ACC112 (cell line): Measurements from ENCODE around the gene C11orf21.
"Not testable (repeated sequence)": the region's sequence is repeated elsewhere in the genome, so short reads cannot be mapped to it uniquely, and the experiment has no call there.

Experiments
- H2AFZ ChIP-seq: fragments of 200-600 bp; sonication (generic); one replicate; pipeline ENCODE4 v1.6.0; 2017; ENCODE audit warnings: antibody characterized with exemption, low read length; ENCODE audit not compliant: unreplicated experiment
- H3K27ac ChIP-seq: fragments of 200-600 bp; sonication (generic); 2 replicates; pipeline ENCODE4 v1.5.1; 2014; ENCODE audit warnings: low read depth, mild to moderate bottlenecking, antibody characterized with exemption, low read length, moderate library complexity
- H3K27me3 ChIP-seq: fragments of 200-600 bp; sonication (generic); 2 replicates; pipeline ENCODE4 v1.6.1; 2014; ENCODE audit warnings: mild to moderate bottlenecking, antibody characterized with exemption, low read length, moderate library complexity, mixed read lengths; ENCODE audit not compliant: insufficient read depth
- H3K36me3 ChIP-seq: fragments of 200-600 bp; sonication (generic); 2 replicates; pipeline ENCODE4 v1.6.1; 2016; ENCODE audit warnings: mild to moderate bottlenecking, antibody characterized with exemption, low read length, moderate library complexity, mixed read lengths; ENCODE audit not compliant: insufficient read depth
- H3K4me1 ChIP-seq: fragments of 200-600 bp; sonication (generic); one replicate; pipeline ENCODE4 v1.6.1; 2016; ENCODE audit warnings: low read length, mixed read lengths; ENCODE audit not compliant: insufficient read depth, unreplicated experiment, control insufficient read depth
- H3K4me3 ChIP-seq: fragments of 200-600 bp; sonication (generic); 2 replicates; pipeline ENCODE4 v1.5.1; 2014; ENCODE audit warnings: mild to moderate bottlenecking, low read depth, low read length
- H3K79me2 ChIP-seq: fragments of 200-600 bp; sonication (generic); one replicate; pipeline ENCODE4 v1.6.0; 2016; ENCODE audit warnings: low read length; ENCODE audit not compliant: control insufficient read depth, unreplicated experiment, insufficient read depth

The C11orf21 gene

GRCh38 chr11:2301631-2302305 lies at the start of gene C11orf21, which contains the start of gene TSPAN32:
Gene C11orf21, minus strand, starts transcription at chr11:2301918. Its CDS starts 110 bp downstream, at chr11:2301808.
Gene TSPAN32, plus strand, starts transcription at chr11:2302013. Its CDS starts 137 bp downstream, at chr11:2302150.
- Histone ChIP-seq H3K36me3 (no peaks in the 10 kb centered on the region), H3K27ac (no peak within 1 kb of the TSS), H3K27me3 (peaks cover 3% of the 10 kb centered on the region; the same call in 1 of the 2 replicates), H3K4me3 (no peak within 1 kb of the TSS), H3K4me1 (peaks cover 14% of the 10 kb centered on the region), H3K79me2 (no peaks in the 10 kb centered on the region), H2AFZ (no peak within 1 kb of the TSS)

GRCh38 chr11:2348986-2349385 lies 47.3 kb upstream of the C11orf21 start:
- no peaks in the 10 kb centered on the region for H3K79me2 ChIP-seq
- no peak overlapping the region for H3K4me3 ChIP-seq
- no peak overlapping the region for H2AFZ ChIP-seq
- H3K27ac ChIP-seq, result no peak overlapping the region
- H3K27me3 ChIP-seq, result peaks cover 34% of the 10 kb centered on the region; the same call in 1 of the 2 replicates
- H3K36me3 ChIP-seq, result no peaks in the 10 kb centered on the region
- no peaks in the 10 kb centered on the region for H3K4me1 ChIP-seq

GRCh38 chr11:2347308-2347830 lies 45.7 kb upstream of the C11orf21 start:
- H2AFZ ChIP-seq, result no peak overlapping the region
- H3K27me3 ChIP-seq, result peaks cover 40% of the 10 kb centered on the region; the same call in 1 of the 2 replicates
- no peaks in the 10 kb centered on the region for H3K4me1 ChIP-seq
- no peaks in the 10 kb centered on the region for H3K36me3 ChIP-seq
- no peak overlapping the region for H3K27ac ChIP-seq
- H3K4me3 ChIP-seq, result no peak overlapping the region
- no peaks in the 10 kb centered on the region for H3K79me2 ChIP-seq

- Histone ChIP-seq H3K4me1 (no peaks in the 10 kb centered on the region), H3K27me3 (peaks cover 36% of the 10 kb centered on the region; the same call in 1 of the 2 replicates)
Measured at GRCh38 chr11:2346586-2347307, 45.0 kb upstream of the C11orf21 start.

GRCh38 chr11:2346014-2346413 lies 44.3 kb upstream of the C11orf21 start:
- Histone ChIP-seq H3K36me3 (no peaks in the 10 kb centered on the region), H3K27me3 (peaks cover 32% of the 10 kb centered on the region; the same call in 1 of the 2 replicates), H3K4me1 (no peaks in the 10 kb centered on the region), H2AFZ (no peak overlapping the region), H3K79me2 (no peaks in the 10 kb centered on the region), H3K27ac (no peak overlapping the region), H3K4me3 (no peak overlapping the region)

More at GRCh38 chr11:2346586-2347307, 45.0 kb upstream of the C11orf21 start:
- Histone ChIP-seq H3K27ac (no peak overlapping the region), H3K79me2 (no peaks in the 10 kb centered on the region), H2AFZ (no peak overlapping the region), H3K36me3 (no peaks in the 10 kb centered on the region), H3K4me3 (no peak overlapping the region)

- no peak overlapping the region for H3K27ac ChIP-seq
Measured at GRCh38 chr11:2345050-2345449, 43.3 kb upstream of the C11orf21 start.

GRCh38 chr11:2343502-2343901 lies 41.8 kb upstream of the C11orf21 start:
- Histone ChIP-seq H3K4me1 (no peaks in the 10 kb centered on the region), H3K27ac (no peak overlapping the region), H3K4me3 (no peak overlapping the region), H3K79me2 (no peaks in the 10 kb centered on the region), H3K36me3 (no peaks in the 10 kb centered on the region), H3K27me3 (peaks cover 38% of the 10 kb centered on the region), H2AFZ (no peak overlapping the region)

More at GRCh38 chr11:2345050-2345449, 43.3 kb upstream of the C11orf21 start:
- H3K79me2 ChIP-seq, result no peaks in the 10 kb centered on the region
- H3K4me1 ChIP-seq, result no peaks in the 10 kb centered on the region
- peaks cover 31% of the 10 kb centered on the region for H3K27me3 ChIP-seq
- H2AFZ ChIP-seq, result no peak overlapping the region
- no peaks in the 10 kb centered on the region for H3K36me3 ChIP-seq
- H3K4me3 ChIP-seq, result no peak overlapping the region

- Histone ChIP-seq H3K36me3 (no peaks in the 10 kb centered on the region), H3K27me3 (peaks cover 44% of the 10 kb centered on the region), H3K27ac (no peak overlapping the region), H2AFZ (no peak overlapping the region), H3K79me2 (no peaks in the 10 kb centered on the region), H3K4me3 (no peak overlapping the region), H3K4me1 (no peaks in the 10 kb centered on the region)
Measured at GRCh38 chr11:2342981-2343380, 41.3 kb upstream of the C11orf21 start.

- no peak overlapping the region for H3K4me3 ChIP-seq
Measured at GRCh38 chr11:2342557-2342956, 40.8 kb upstream of the C11orf21 start.

GRCh38 chr11:2338760-2339159 lies 37.0 kb upstream of the C11orf21 start:
- H3K36me3 ChIP-seq, H3K4me3 ChIP-seq, H3K79me2 ChIP-seq, H2AFZ ChIP-seq, H3K27ac ChIP-seq, H3K4me1 ChIP-seq: not testable (repeated sequence)
- peaks cover 46% of the 10 kb centered on the region for H3K27me3 ChIP-seq

More at GRCh38 chr11:2342557-2342956, 40.8 kb upstream of the C11orf21 start:
- Histone ChIP-seq H3K79me2 (no peaks in the 10 kb centered on the region), H2AFZ (no peak overlapping the region), H3K36me3 (no peaks in the 10 kb centered on the region), H3K4me1 (no peaks in the 10 kb centered on the region), H3K27me3 (peaks cover 48% of the 10 kb centered on the region), H3K27ac (no peak overlapping the region)
